GM23248 (cell line): Measurements from ENCODE around the gene PPHLN1. TPM values are rescaled to one million over a fixed set of nuclear protein-coding genes. Genes with fewer than 3 reads are reported as not detected.

ENCODE experiments used
- DNase-seq: peaks from one replicate; pipeline ENCODE4 v3.0.0-alpha.2; 2015
- H2AFZ ChIP-seq: fragments of 200-600 bp; sonication (generic); 2 replicates; pipeline ENCODE4 v1.6.1; 2016; ENCODE audit warnings: antibody characterized with exemption
- H3F3A ChIP-seq: fragments of 200-600 bp; sonication (generic); 2 replicates; pipeline ENCODE4 v1.6.1; 2016; ENCODE audit warnings: mild to moderate bottlenecking, antibody characterized with exemption, mixed run types; ENCODE audit not compliant: insufficient read depth
- H3K27ac ChIP-seq: fragments of 200-600 bp; sonication (generic); 2 replicates; pipeline ENCODE4 v1.5.1; 2016; ENCODE audit warnings: mild to moderate bottlenecking
- H3K27me3 ChIP-seq: fragments of 200-600 bp; sonication (generic); replicated peaks from 2 replicates; pipeline ENCODE4 v1.6.1; 2016; ENCODE audit warnings: mild to moderate bottlenecking; ENCODE audit not compliant: insufficient read depth
- H3K36me3 ChIP-seq: fragments of 200-600 bp; sonication (generic); 2 replicates; pipeline ENCODE4 v1.6.1; 2016; ENCODE audit warnings: low read depth, mild to moderate bottlenecking
- H3K4me1 ChIP-seq: fragments of 200-600 bp; sonication (generic); 2 replicates; pipeline ENCODE4 v1.6.1; 2016; ENCODE audit warnings: mild to moderate bottlenecking; ENCODE audit not compliant: insufficient read depth
- H3K4me2 ChIP-seq: fragments of 200-600 bp; sonication (generic); one replicate; pipeline ENCODE4 v1.6.1; 2016; ENCODE audit warnings: mild to moderate bottlenecking; ENCODE audit not compliant: unreplicated experiment
- H3K4me3 ChIP-seq: fragments of 200-600 bp; sonication (generic); 2 replicates; pipeline ENCODE4 v1.5.1; 2016; ENCODE audit warnings: mild to moderate bottlenecking
- H3K79me2 ChIP-seq: fragments of 200-600 bp; sonication (generic); 2 replicates; pipeline ENCODE4 v1.6.1; 2016; ENCODE audit warnings: mild to moderate bottlenecking; ENCODE audit not compliant: insufficient read depth
- H3K9ac ChIP-seq: fragments of 200-600 bp; sonication (generic); 2 replicates; pipeline ENCODE4 v1.6.1; 2016; ENCODE audit warnings: mild to moderate bottlenecking
- H3K9me2 ChIP-seq: fragments of 200-600 bp; sonication (generic); 2 replicates; pipeline ENCODE4 v1.6.1; 2016; ENCODE audit warnings: mixed run types, mild to moderate bottlenecking, moderate library complexity; ENCODE audit not compliant: insufficient read depth
- H3K9me3 ChIP-seq: fragments of 200-600 bp; sonication (generic); one replicate; pipeline ENCODE4 v1.6.1; 2017; ENCODE audit warnings: low read depth
- H4K20me1 ChIP-seq: fragments of 200-600 bp; sonication (generic); 2 replicates; pipeline ENCODE4 v1.6.0; 2016; ENCODE audit not compliant: insufficient read depth
- EZH2 ChIP-seq: fragments of 200-600 bp; sonication (generic); IDR thresholded peaks from 2 replicates; pipeline ENCODE4 v1.6.1; 2018; ENCODE audit warnings: antibody characterized with exemption, mild to moderate bottlenecking; ENCODE audit not compliant: insufficient read depth, poor library complexity, severe bottlenecking
- EZH2phosphoT487 ChIP-seq: fragments of 200-600 bp; sonication (generic); IDR thresholded peaks from 2 replicates; pipeline ENCODE4 v1.6.1; 2018; ENCODE audit warnings: antibody characterized with exemption, moderate library complexity, mild to moderate bottlenecking, low read depth; ENCODE audit not compliant: insufficient read depth
- WGBS, 2 experiments: methylation state at CpG; one replicate each; pipeline ENCODE4 v1.1.6; 2015 to 2017; ENCODE audit warnings: low lambda C conversion rate in 2 of 2, low coverage in 1 of 2; ENCODE audit errors: missing lambda C conversion rate in 2 of 2; 5-methylcytosine and 5-hydroxymethylcytosine counted together
- in situ Hi-C: fragments of 300-500 bp; cut with MboI; formaldehyde crosslinking; loops from 2 replicates; pipeline ENCODE4 v1.15.0; 2020
- polyA plus RNA-seq: library from polyadenylated mRNA; unstranded; fragments of >200 nt; fragmentation: Nextera tagmentation; extraction: Ambion mirVana; gene quantifications from 2 replicates; pipeline ENCODE4 v1.2.1, GENCODE V29; 2016
- total RNA-seq: library from RNA; depleted of rRNA; stranded (reverse); fragments of >200 nt; shearing (Covaris generic); gene quantifications from 2 replicates; pipeline ENCODE4 v1.2.3, GENCODE V29; 2014

Gene PPHLN1
- total and polyA plus RNA-seq, 2 experiments from 2014 or later = 55.3 to 72.0 TPM

GRCh38 chr12:42482041-42482747 is 156.2 kb downstream of the PPHLN1 start:
- peaks cover 73% of the 10 kb centered on the region for H3K79me2 ChIP-seq
- no peaks in the 10 kb centered on the region for H3K9me3 ChIP-seq
- peak; percentile 56 for DNase-seq
- peak overlapping the region; percentile 91 for H3K4me2 ChIP-seq
- H3K4me3 ChIP-seq = peak overlapping the region; percentile 89
- in situ Hi-C loops = loop anchor here (10.0 kb wide), 1 partner anchor 83 kb away; no protein-coding TSS in a partner anchor
- peaks cover 35% of the 10 kb centered on the region for H3F3A ChIP-seq
- TF ChIP-seq EZH2phosphoT487 = no peak
- TF ChIP-seq EZH2 = no peak
- no peaks in the 10 kb centered on the region for H3K9me2 ChIP-seq
- H3K27me3 ChIP-seq = no peaks in the 10 kb centered on the region
- peaks cover 41% of the 10 kb centered on the region for H3K4me1 ChIP-seq
- H3K9ac ChIP-seq = peak overlapping the region; percentile 73
- no peaks in the 10 kb centered on the region for H4K20me1 ChIP-seq
- peak overlapping the region; percentile 81 for H2AFZ ChIP-seq
- WGBS, 2 experiments = 40 to 44% methylated on average over 18 of the region's 18 CpGs
- H3K27ac ChIP-seq = peak overlapping the region; percentile 44
- H3K36me3 ChIP-seq = no peaks in the 10 kb centered on the region

GRCh38 chr12:42482748-42483520 is 157.0 kb downstream of the PPHLN1 start:
- in situ Hi-C loops = loop anchor here (10.0 kb wide), 1 partner anchor 82 kb away; no protein-coding TSS in a partner anchor
- peaks cover 38% of the 10 kb centered on the region for H3K4me1 ChIP-seq
- 1% methylated on average over 78 to 79 of the region's 83 CpGs for WGBS, 2 experiments
- H3K9me3 ChIP-seq = no peaks in the 10 kb centered on the region
- peaks cover 75% of the 10 kb centered on the region for H3K79me2 ChIP-seq
- H3K4me2 ChIP-seq = peak overlapping the region; percentile 91
- no peaks in the 10 kb centered on the region for H4K20me1 ChIP-seq
- peak overlapping the region; percentile 81 for H2AFZ ChIP-seq
- peak overlapping the region; percentile 44 for H3K27ac ChIP-seq
- TF ChIP-seq EZH2 = no peak
- no peak for TF ChIP-seq EZH2phosphoT487
- H3K4me3 ChIP-seq = peak overlapping the region; percentile 89
- H3K9me2 ChIP-seq = no peaks in the 10 kb centered on the region
- H3F3A ChIP-seq = peaks cover 30% of the 10 kb centered on the region
- H3K36me3 ChIP-seq = no peaks in the 10 kb centered on the region
- peak; percentile 82 for DNase-seq
- H3K9ac ChIP-seq = peak overlapping the region; percentile 73
- no peaks in the 10 kb centered on the region for H3K27me3 ChIP-seq

GRCh38 chr12:42483521-42483790 is 157.5 kb downstream of the PPHLN1 start:
- peak; percentile 60 for DNase-seq
- Histone ChIP-seq H3K27me3 (no peaks in the 10 kb centered on the region), H3K4me3 (peak overlapping the region; percentile 89), H4K20me1 (no peaks in the 10 kb centered on the region), H3K79me2 (peaks cover 75% of the 10 kb centered on the region), H3K27ac (peak overlapping the region; percentile 44), H3F3A (peaks cover 27% of the 10 kb centered on the region), H3K9ac (peak overlapping the region; percentile 73), H3K4me1 (peaks cover 33% of the 10 kb centered on the region), H3K9me2 (no peaks in the 10 kb centered on the region), H2AFZ (peak overlapping the region; percentile 81), H3K9me3 (no peaks in the 10 kb centered on the region), H3K36me3 (no peaks in the 10 kb centered on the region), H3K4me2 (peak overlapping the region; percentile 91)
- WGBS, 2 experiments = 0 to 7% methylated on average over 3 to 26 of the region's 30 CpGs
- TF ChIP-seq EZH2phosphoT487 = no peak
- in situ Hi-C loops = loop anchor here (10.0 kb wide), 1 partner anchor 81 kb away; no protein-coding TSS in a partner anchor

- Histone ChIP-seq H3K9me2 (no peaks in the 10 kb centered on the region), H2AFZ (no peak overlapping the region), H3K27me3 (no peaks in the 10 kb centered on the region), H4K20me1 (no peaks in the 10 kb centered on the region), H3K4me3 (no peak overlapping the region), H3K9ac (no peak overlapping the region), H3K9me3 (no peaks in the 10 kb centered on the region), H3F3A (peaks cover 30% of the 10 kb centered on the region), H3K4me2 (peak overlapping the region; percentile 91), H3K4me1 (peaks cover 27% of the 10 kb centered on the region), H3K27ac (no peak overlapping the region), H3K36me3 (no peaks in the 10 kb centered on the region), H3K79me2 (peaks cover 71% of the 10 kb centered on the region)
- in situ Hi-C loops = loop anchor here (10.0 kb wide), 1 partner anchor 80 kb away; no protein-coding TSS in a partner anchor
- DNase-seq = no peak
- WGBS, 2 experiments = 72 to 75% methylated on average over 3 of the region's 3 CpGs
- TF ChIP-seq EZH2 = no peak
- TF ChIP-seq EZH2phosphoT487 = no peak
Measured at GRCh38 chr12:42484996-42485395, 159.0 kb downstream of the PPHLN1 start.
